Loucy (cell line): ENCODE results near the gene MOV10.

ENCODE experiments used
- CTCF ChIP-seq: fragments of 200-600 bp; sonication (generic); conservative IDR thresholded peaks from 2 replicates; pipeline ENCODE4 v1.5.1; 2014; ENCODE audit warnings: mild to moderate bottlenecking, antibody characterized with exemption, low read length
- EZH2phosphoT487 ChIP-seq: fragments of 200-600 bp; IDR thresholded peaks from 2 replicates; pipeline ENCODE4 v1.6.1; 2018; ENCODE audit warnings: antibody characterized with exemption, mild to moderate bottlenecking, moderate library complexity, borderline replicate concordance

GRCh38 chr1:112676543-112676942, 2.1 kb downstream of the MOV10 start:
- TF ChIP-seq CTCF (no peak), EZH2phosphoT487 (no peak)
